HepG2 (cell line): ENCODE measurements around the gene THOC5. TPM values are rescaled to one million over a fixed set of nuclear protein-coding genes. Genes with fewer than 3 reads are reported as not detected.

Experiments used
- CEBPG ChIP-seq: IDR thresholded peaks from 2 replicates; pipeline ENCODE4 v1.6.1; 2016
- CHCHD3 ChIP-seq: sonication (generic); formaldehyde crosslinking; IDR thresholded peaks from 2 replicates; pipeline ENCODE4 v1.8.0; 2022; ENCODE audit warnings: mild to moderate bottlenecking, missing genetic modification reagents, moderate library complexity
- E2F5 ChIP-seq: sonication (generic); formaldehyde crosslinking; conservative IDR thresholded peaks from 2 replicates; pipeline ENCODE4 v1.4.0; 2020; ENCODE audit warnings: missing genetic modification reagents
- GABPA ChIP-seq, 2 experiments: IDR thresholded peaks; 2 replicates each; pipeline ENCODE4 v1.6.1; 2011 to 2016; ENCODE audit warnings: low read depth in 2 of 2, low read length in 1 of 2, missing biosample characterization in 1 of 2, missing genetic modification characterization in 1 of 2
- GMEB2 ChIP-seq: IDR thresholded peaks from 2 replicates; pipeline ENCODE4 v1.6.1; 2016; ENCODE audit warnings: missing biosample characterization, missing genetic modification reagents, low read depth
- GPN1 ChIP-seq: sonication (generic); formaldehyde crosslinking; IDR thresholded peaks from 2 replicates; pipeline ENCODE4 v1.5.1; 2020; ENCODE audit warnings: missing genetic modification reagents, borderline replicate concordance
- HDAC2 ChIP-seq: sonication (generic); formaldehyde crosslinking; IDR thresholded peaks from 2 replicates; pipeline ENCODE4 v1.4.0; 2020; ENCODE audit warnings: missing genetic modification reagents
- MEIS1 ChIP-seq: sonication (generic); formaldehyde crosslinking; IDR thresholded peaks from 2 replicates; pipeline ENCODE4 v1.9.0; 2021; ENCODE audit warnings: mild to moderate bottlenecking, missing genetic modification reagents, moderate library complexity, borderline replicate concordance
- NFE2 ChIP-seq: sonication (generic); formaldehyde crosslinking; IDR thresholded peaks from 2 replicates; pipeline ENCODE4 v1.4.0; 2020; ENCODE audit warnings: missing genetic modification reagents
- NPAS2 ChIP-seq: sonication (generic); formaldehyde crosslinking; IDR thresholded peaks from 2 replicates; pipeline ENCODE4 v1.8.0; 2022; ENCODE audit warnings: mild to moderate bottlenecking, missing genetic modification reagents, borderline replicate concordance
- ZFP91 ChIP-seq: sonication (generic); formaldehyde crosslinking; IDR thresholded peaks from 2 replicates; pipeline ENCODE4 v1.9.0; 2022; ENCODE audit warnings: missing genetic modification reagents, mild to moderate bottlenecking, borderline replicate concordance
- ZNF143 ChIP-seq: sonication (generic); formaldehyde crosslinking; IDR thresholded peaks from 2 replicates; pipeline ENCODE4 v1.4.0; 2020; ENCODE audit warnings: missing genetic modification reagents
- ZNF292 ChIP-seq: sonication (generic); formaldehyde crosslinking; IDR thresholded peaks from 2 replicates; pipeline ENCODE4 v1.8.1; 2022; ENCODE audit warnings: mild to moderate bottlenecking, low read depth, missing genetic modification reagents, borderline replicate concordance
- ZNF33B ChIP-seq: sonication (generic); formaldehyde crosslinking; IDR thresholded peaks from 2 replicates; pipeline ENCODE4 v1.5.1; 2020; ENCODE audit warnings: mild to moderate bottlenecking, missing genetic modification reagents
- ZNF430 ChIP-seq: sonication (generic); formaldehyde crosslinking; IDR thresholded peaks from 2 replicates; pipeline ENCODE4 v1.9.0; 2021; ENCODE audit warnings: mild to moderate bottlenecking, missing genetic modification reagents
- ZSCAN29 ChIP-seq: sonication (generic); formaldehyde crosslinking; conservative IDR thresholded peaks from 2 replicates; pipeline ENCODE4 v1.4.0; 2020; ENCODE audit warnings: mild to moderate bottlenecking, missing genetic modification reagents
- polyA plus RNA-seq, 8 experiments: library from polyadenylated mRNA; depleted of rRNA in 3 of 8; stranded (reverse) in 7 of 8; unstranded in 1 of 8; fragments of >200 nt; fragmentation: Illumina TruSeq in 4 of 8; extraction: Trizol in 4 of 8; gene quantifications; 2 replicates each; pipeline versions ENCODE4 v1.2.1 to v1.2.3, GENCODE V29; 2011 to 2016; ENCODE audit warnings: low read depth in 4 of 8, missing spikeins in 1 of 8, mixed read lengths in 1 of 8; ENCODE audit not compliant: insufficient read depth in 1 of 8
- total RNA-seq, 5 experiments: library from RNA; depleted of rRNA; stranded (reverse); fragments of >200 nt; fragmentation: Illumina TruSeq; extraction: Trizol; gene quantifications; 2 replicates each; pipeline ENCODE4 v1.2.3, GENCODE V29; 2016; ENCODE audit warnings: low read depth in 1 of 5
- TF ChIP-seq, protein P1 (sequence below): sonication (generic); formaldehyde crosslinking; conservative IDR thresholded peaks from 2 replicates; pipeline ENCODE4 v1.8.0; 2022; ENCODE audit warnings: low read depth, missing genetic modification reagents
- TF ChIP-seq, protein P2 (sequence below): sonication (generic); formaldehyde crosslinking; conservative IDR thresholded peaks from 2 replicates; pipeline ENCODE4 v1.4.0; 2020; ENCODE audit warnings: missing genetic modification reagents
- TF ChIP-seq, protein P3 (sequence below): sonication (generic); formaldehyde crosslinking; IDR thresholded peaks from 2 replicates; pipeline ENCODE4 v1.4.0; 2020; ENCODE audit warnings: missing genetic modification reagents

The THOC5 gene
- total and polyA plus RNA-seq, 2 of the 13 experiments (the other 11 are each of a cell fraction or from before 2014, with no cell fraction given), result 45.8 to 46.7 TPM

GRCh38 chr22:29580200-29580810 lies 26.7 kb upstream of the THOC5 start (continued):
- 0 out of 2 replicates have a peak, but pooled peaks have one; percentile 33 for TF ChIP-seq CHCHD3
- TF ChIP-seq, protein P1, sequence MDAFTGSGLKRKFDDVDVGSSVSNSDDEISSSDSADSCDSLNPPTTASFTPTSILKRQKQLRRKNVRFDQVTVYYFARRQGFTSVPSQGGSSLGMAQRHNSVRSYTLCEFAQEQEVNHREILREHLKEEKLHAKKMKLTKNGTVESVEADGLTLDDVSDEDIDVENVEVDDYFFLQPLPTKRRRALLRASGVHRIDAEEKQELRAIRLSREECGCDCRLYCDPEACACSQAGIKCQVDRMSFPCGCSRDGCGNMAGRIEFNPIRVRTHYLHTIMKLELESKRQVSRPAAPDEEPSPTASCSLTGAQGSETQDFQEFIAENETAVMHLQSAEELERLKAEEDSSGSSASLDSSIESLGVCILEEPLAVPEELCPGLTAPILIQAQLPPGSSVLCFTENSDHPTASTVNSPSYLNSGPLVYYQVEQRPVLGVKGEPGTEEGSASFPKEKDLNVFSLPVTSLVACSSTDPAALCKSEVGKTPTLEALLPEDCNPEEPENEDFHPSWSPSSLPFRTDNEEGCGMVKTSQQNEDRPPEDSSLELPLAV (CRISPR knock-in tag), result no peak
- no peak for TF ChIP-seq GABPA (IDR thresholded peaks at IDR 0.05; ENCODE audit: low read depth, low read length)
- peak; percentile 45; the same call in 1 of the 2 replicates for TF ChIP-seq GABPA (CRISPR knock-in tag; IDR thresholded peaks at IDR 0.05; ENCODE audit: low read depth)
- TF ChIP-seq, protein P2, sequence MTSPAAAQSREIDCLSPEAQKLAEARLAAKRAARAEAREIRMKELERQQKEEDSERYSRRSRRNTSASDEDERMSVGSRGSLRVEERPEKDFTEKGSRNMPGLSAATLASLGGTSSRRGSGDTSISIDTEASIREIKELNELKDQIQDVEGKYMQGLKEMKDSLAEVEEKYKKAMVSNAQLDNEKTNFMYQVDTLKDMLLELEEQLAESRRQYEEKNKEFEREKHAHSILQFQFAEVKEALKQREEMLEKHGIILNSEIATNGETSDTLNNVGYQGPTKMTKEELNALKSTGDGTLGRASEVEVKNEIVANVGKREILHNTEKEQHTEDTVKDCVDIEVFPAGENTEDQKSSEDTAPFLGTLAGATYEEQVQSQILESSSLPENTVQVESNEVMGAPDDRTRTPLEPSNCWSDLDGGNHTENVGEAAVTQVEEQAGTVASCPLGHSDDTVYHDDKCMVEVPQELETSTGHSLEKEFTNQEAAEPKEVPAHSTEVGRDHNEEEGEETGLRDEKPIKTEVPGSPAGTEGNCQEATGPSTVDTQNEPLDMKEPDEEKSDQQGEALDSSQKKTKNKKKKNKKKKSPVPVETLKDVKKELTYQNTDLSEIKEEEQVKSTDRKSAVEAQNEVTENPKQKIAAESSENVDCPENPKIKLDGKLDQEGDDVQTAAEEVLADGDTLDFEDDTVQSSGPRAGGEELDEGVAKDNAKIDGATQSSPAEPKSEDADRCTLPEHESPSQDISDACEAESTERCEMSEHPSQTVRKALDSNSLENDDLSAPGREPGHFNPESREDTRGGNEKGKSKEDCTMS (CRISPR knock-in tag), result 0 out of 2 replicates have a peak, but pooled peaks have one; percentile 35
- TF ChIP-seq ZSCAN29, result peak; percentile 79
- peak; percentile 55; the same call in 1 of the 2 replicates for TF ChIP-seq MEIS1 (CRISPR knock-in tag)
- TF ChIP-seq ZNF292 (CRISPR knock-in tag), result peak; percentile 75
- no peak for TF ChIP-seq GMEB2 (CRISPR knock-in tag)
- TF ChIP-seq ZNF143 (CRISPR knock-in tag), result peak; percentile 77
- TF ChIP-seq HDAC2 (CRISPR knock-in tag), result peak; percentile 90
- TF ChIP-seq ZNF33B, result no peak; the same call in 1 of the 2 replicates
- TF ChIP-seq ZFP91 (CRISPR knock-in tag), result peak; percentile 78
- no peak for TF ChIP-seq E2F5
- peak; percentile 21; the same call in 1 of the 2 replicates for TF ChIP-seq CEBPG (CRISPR knock-in tag)
- peak; percentile 56; the same call in 1 of the 2 replicates for TF ChIP-seq ZNF430
- TF ChIP-seq NFE2 (CRISPR knock-in tag), result no peak
- no peak for TF ChIP-seq NPAS2 (CRISPR knock-in tag)
- TF ChIP-seq GPN1 (CRISPR knock-in tag), result no peak
- TF ChIP-seq, protein P3, sequence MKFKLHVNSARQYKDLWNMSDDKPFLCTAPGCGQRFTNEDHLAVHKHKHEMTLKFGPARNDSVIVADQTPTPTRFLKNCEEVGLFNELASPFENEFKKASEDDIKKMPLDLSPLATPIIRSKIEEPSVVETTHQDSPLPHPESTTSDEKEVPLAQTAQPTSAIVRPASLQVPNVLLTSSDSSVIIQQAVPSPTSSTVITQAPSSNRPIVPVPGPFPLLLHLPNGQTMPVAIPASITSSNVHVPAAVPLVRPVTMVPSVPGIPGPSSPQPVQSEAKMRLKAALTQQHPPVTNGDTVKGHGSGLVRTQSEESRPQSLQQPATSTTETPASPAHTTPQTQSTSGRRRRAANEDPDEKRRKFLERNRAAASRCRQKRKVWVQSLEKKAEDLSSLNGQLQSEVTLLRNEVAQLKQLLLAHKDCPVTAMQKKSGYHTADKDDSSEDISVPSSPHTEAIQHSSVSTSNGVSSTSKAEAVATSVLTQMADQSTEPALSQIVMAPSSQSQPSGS (CRISPR knock-in tag), result peak; percentile 84
